ENCODE results near the gene LZTS3. TPM values are rescaled to one million over a fixed set of nuclear protein-coding genes. Genes with fewer than 3 reads are reported as not detected.
A peak's percentile ranks its signal among the peaks of the same experiment; 100 is the strongest.

Gene LZTS3
- total and polyA plus RNA-seq, 2 of the 13 experiments (the other 11 are each of a cell fraction or from before 2014, with no cell fraction given) = 10.1 to 31.3 TPM

DNA sequence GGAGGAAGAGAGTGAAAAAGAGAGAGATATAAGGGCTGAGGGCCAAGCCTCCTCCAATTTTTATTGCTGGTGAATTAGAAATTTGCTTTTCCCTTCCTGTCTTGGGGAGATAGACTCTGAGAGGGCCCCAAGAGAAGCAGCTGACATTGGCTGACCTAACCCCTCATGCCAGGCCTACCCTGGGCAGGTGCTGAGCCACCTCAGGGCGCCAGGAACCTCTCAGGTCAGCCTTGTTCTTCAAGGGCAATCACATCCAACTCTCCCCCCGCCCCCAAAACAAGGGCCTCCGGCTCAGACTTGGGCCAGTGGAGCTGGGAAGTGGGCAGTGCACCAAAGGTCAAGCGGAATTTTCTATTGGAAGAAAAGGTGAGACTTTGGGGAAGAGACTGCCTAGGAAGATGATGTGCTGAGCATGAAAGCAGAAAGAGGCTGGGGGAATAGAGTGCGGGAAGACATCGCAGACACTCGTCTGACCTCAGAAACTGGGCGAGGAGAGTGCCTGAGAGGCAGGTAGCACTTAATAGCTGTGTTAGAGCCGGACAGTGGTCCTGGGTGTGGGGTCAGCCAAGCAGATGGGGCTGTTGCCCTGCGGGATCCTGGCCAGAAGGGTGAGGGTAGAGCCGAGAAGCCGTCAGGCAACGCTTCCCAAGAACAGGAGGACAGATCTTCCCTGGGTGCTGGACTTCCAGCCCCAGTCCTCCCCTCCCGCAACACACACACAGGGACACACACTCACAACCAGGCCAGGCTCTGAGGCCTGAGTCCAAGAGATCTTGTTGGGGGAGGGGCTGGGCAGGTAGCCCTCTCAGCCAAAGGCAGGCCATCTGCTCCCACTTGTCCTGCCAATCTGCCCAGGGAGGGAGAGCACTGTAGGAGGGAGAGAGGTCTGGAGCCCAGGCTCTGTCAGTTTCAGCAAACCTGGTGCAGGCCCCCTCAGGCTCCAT, 10.0 kb downstream of the LZTS3 start (continued):
- TF ChIP-seq, protein P1, sequence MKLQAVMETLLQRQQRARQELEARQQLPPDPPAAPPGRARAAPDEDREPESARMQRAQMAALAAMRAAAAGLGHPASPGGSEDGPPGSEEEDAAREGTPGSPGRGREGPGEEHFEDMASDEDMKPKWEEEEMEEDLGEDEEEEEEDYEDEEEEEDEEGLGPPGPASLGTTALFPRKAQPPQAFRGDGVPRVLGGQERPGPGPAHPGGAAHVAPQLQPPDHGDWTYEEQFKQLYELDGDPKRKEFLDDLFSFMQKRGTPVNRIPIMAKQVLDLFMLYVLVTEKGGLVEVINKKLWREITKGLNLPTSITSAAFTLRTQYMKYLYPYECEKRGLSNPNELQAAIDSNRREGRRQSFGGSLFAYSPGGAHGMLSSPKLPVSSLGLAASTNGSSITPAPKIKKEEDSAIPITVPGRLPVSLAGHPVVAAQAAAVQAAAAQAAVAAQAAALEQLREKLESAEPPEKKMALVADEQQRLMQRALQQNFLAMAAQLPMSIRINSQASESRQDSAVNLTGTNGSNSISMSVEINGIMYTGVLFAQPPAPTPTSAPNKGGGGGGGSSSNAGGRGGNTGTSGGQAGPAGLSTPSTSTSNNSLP (IDR thresholded peaks at IDR 0.05; ENCODE audit: low read depth, low read length) = no peak
- TF ChIP-seq ZNF10 (CRISPR knock-in tag; IDR thresholded peaks at IDR 0.05; ENCODE audit: borderline replicate concordance, low read depth) (no peak), ZNF563 (CRISPR knock-in tag; IDR thresholded peaks at IDR 0.05) (0 out of 2 replicates have a peak, but pooled peaks have one; percentile 39), ZNF543 (CRISPR knock-in tag; IDR thresholded peaks at IDR 0.05) (no peak), ZNF850 (CRISPR knock-in tag; conservative IDR thresholded peaks at IDR 0.05) (no peak), ESRRA (CRISPR knock-in tag; IDR thresholded peaks at IDR 0.05; ENCODE audit: low read depth) (no peak), ZNF235 (CRISPR knock-in tag; IDR thresholded peaks at IDR 0.05; ENCODE audit: borderline replicate concordance) (0 out of 2 replicates have a peak, but pooled peaks have one; percentile 50), FOSL1 (CRISPR knock-in tag; IDR thresholded peaks at IDR 0.05; ENCODE audit: borderline replicate concordance) (no peak), ZNF567 (CRISPR knock-in tag; IDR thresholded peaks at IDR 0.05; ENCODE audit: borderline replicate concordance) (no peak), ZFX (CRISPR knock-in tag; IDR thresholded peaks at IDR 0.05; ENCODE audit: low read depth) (peak; percentile 66), NR1H2 (CRISPR knock-in tag; IDR thresholded peaks at IDR 0.05; ENCODE audit: borderline replicate concordance, low read depth) (no peak), ZNF549 (CRISPR knock-in tag; IDR thresholded peaks at IDR 0.05) (0 out of 2 replicates have a peak, but pooled peaks have one; percentile 42), KLF12 (CRISPR knock-in tag; IDR thresholded peaks at IDR 0.05; ENCODE audit: borderline replicate concordance) (no peak), CEBPG (CRISPR knock-in tag; IDR thresholded peaks at IDR 0.05) (no peak), ZNF614 (CRISPR knock-in tag; IDR thresholded peaks at IDR 0.05; ENCODE audit: borderline replicate concordance) (no peak), RELA (CRISPR knock-in tag; IDR thresholded peaks at IDR 0.05) (no peak), ZNF746 (CRISPR knock-in tag; IDR thresholded peaks at IDR 0.05) (no peak), FOSL2 (CRISPR knock-in tag; IDR thresholded peaks at IDR 0.05) (no peak), NPAS2 (CRISPR knock-in tag; IDR thresholded peaks at IDR 0.05; ENCODE audit: borderline replicate concordance) (no peak), KAT8 (CRISPR knock-in tag; IDR thresholded peaks at IDR 0.05) (no peak), ZNF792 (CRISPR knock-in tag; IDR thresholded peaks at IDR 0.05) (no peak)
- TF ChIP-seq, protein P2, sequence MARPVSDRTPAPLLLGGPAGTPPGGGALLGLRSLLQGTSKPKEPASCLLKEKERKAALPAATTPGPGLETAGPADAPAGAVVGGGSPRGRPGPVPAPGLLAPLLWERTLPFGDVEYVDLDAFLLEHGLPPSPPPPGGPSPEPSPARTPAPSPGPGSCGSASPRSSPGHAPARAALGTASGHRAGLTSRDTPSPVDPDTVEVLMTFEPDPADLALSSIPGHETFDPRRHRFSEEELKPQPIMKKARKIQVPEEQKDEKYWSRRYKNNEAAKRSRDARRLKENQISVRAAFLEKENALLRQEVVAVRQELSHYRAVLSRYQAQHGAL (CRISPR knock-in tag; IDR thresholded peaks at IDR 0.05; ENCODE audit: not compliant biosample characterization) = no peak
- TF ChIP-seq, protein P3, sequence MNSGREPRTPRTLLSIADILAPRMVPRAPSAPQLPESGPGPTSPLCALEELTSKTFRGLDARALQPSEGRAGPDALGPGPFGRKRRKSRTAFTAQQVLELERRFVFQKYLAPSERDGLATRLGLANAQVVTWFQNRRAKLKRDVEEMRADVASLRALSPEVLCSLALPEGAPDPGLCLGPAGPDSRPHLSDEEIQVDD (CRISPR knock-in tag; IDR thresholded peaks at IDR 0.05; ENCODE audit: borderline replicate concordance) = no peak
- TF ChIP-seq, protein P4, sequence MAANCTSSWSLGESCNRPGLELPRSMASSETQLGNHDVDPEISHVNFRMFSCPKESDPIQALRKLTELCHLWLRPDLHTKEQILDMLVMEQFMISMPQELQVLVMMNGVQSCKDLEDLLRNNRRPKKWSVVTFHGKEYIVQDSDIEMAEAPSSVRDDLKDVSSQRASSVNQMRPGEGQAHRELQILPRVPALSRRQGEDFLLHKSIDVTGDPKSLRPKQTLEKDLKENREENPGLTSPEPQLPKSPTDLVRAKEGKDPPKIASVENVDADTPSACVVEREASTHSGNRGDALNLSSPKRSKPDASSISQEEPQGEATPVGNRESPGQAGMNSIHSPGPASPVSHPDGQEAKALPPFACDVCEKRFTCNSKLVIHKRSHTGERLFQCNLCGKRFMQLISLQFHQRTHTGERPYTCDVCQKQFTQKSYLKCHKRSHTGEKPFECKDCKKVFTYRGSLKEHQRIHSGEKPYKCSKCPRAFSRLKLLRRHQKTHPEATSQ (CRISPR knock-in tag; IDR thresholded peaks at IDR 0.05; ENCODE audit: borderline replicate concordance) = no peak
